KOPT-K1 (cell line): Measurements from ENCODE around the gene STAC3.

Experiments
- H3K27ac ChIP-seq: fragments of 200-600 bp; sonication (generic); 2 replicates; pipeline ENCODE4 v1.5.1; 2016; ENCODE audit warnings: antibody characterized with exemption, mild to moderate bottlenecking, low read depth, low read length; ENCODE audit not compliant: poor library complexity, severe bottlenecking
- H3K36me3 ChIP-seq: fragments of 200-600 bp; sonication (generic); 2 replicates; pipeline ENCODE4 v1.5.1; 2017; ENCODE audit warnings: antibody characterized with exemption, mild to moderate bottlenecking, low read length, moderate library complexity; ENCODE audit not compliant: insufficient read depth
- H3K9me3 ChIP-seq: fragments of 200-600 bp; sonication (generic); 2 replicates; pipeline ENCODE4 v1.5.1; 2017; ENCODE audit warnings: antibody characterized with exemption, low read length, mild to moderate bottlenecking; ENCODE audit not compliant: insufficient read depth, poor library complexity, severe bottlenecking

STAC3 gene

GRCh38 chr12:57262126-57262822 is 11.3 kb upstream of the STAC3 start:
- Histone ChIP-seq H3K27ac (no peak overlapping the region), H3K36me3 (peaks cover 87% of the 10 kb centered on the region), H3K9me3 (no peaks in the 10 kb centered on the region)

GRCh38 chr12:57261428-57261865 is 10.5 kb upstream of the STAC3 start:
- Histone ChIP-seq H3K36me3 (peaks cover 87% of the 10 kb centered on the region), H3K9me3 (no peaks in the 10 kb centered on the region), H3K27ac (no peak overlapping the region)

- no peaks in the 10 kb centered on the region for H3K9me3 ChIP-seq
- no peak overlapping the region for H3K27ac ChIP-seq
- H3K36me3 ChIP-seq, result peaks cover 90% of the 10 kb centered on the region
These were observed 9.4 kb upstream of the STAC3 start for GRCh38 chr12:57260366-57260765.

GRCh38 chr12:57258977-57259970 is 8.3 kb upstream of the STAC3 start:
- Histone ChIP-seq H3K27ac (no peak overlapping the region), H3K36me3 (peaks cover 92% of the 10 kb centered on the region), H3K9me3 (no peaks in the 10 kb centered on the region)

GRCh38 chr12:57255916-57256315 is 4.9 kb upstream of the STAC3 start:
- peaks cover 65% of the 10 kb centered on the region for H3K36me3 ChIP-seq
- no peaks in the 10 kb centered on the region for H3K9me3 ChIP-seq
- no peak overlapping the region for H3K27ac ChIP-seq

GRCh38 chr12:57254506-57255280 is 3.7 kb upstream of the STAC3 start:
- Histone ChIP-seq H3K36me3 (peaks cover 52% of the 10 kb centered on the region), H3K27ac (no peak overlapping the region), H3K9me3 (no peaks in the 10 kb centered on the region)

- no peaks in the 10 kb centered on the region for H3K9me3 ChIP-seq
- peaks cover 12% of the 10 kb centered on the region; the same call in 1 of the 2 replicates for H3K36me3 ChIP-seq
- no peak overlapping the region for H3K27ac ChIP-seq
These were observed 446 bp downstream of the STAC3 start for GRCh38 chr12:57250541-57250940.

- no peaks in the 10 kb centered on the region for H3K36me3 ChIP-seq
- H3K9me3 ChIP-seq, result no peaks in the 10 kb centered on the region
- H3K27ac ChIP-seq, result peak overlapping the region; percentile 10
These were observed 1.8 kb downstream of the STAC3 start for GRCh38 chr12:57248934-57249742.

GRCh38 chr12:57247041-57247440 is 3.9 kb downstream of the STAC3 start:
- Histone ChIP-seq H3K36me3 (no peaks in the 10 kb centered on the region), H3K9me3 (no peaks in the 10 kb centered on the region), H3K27ac (no peak overlapping the region)

GRCh38 chr12:57244312-57244696 is 6.7 kb downstream of the STAC3 start:
- Histone ChIP-seq H3K9me3 (no peaks in the 10 kb centered on the region), H3K27ac (no peak overlapping the region), H3K36me3 (no peaks in the 10 kb centered on the region)

- no peak overlapping the region for H3K27ac ChIP-seq
- no peaks in the 10 kb centered on the region for H3K9me3 ChIP-seq
- H3K36me3 ChIP-seq, result no peaks in the 10 kb centered on the region
These were observed 7.3 kb downstream of the STAC3 start for GRCh38 chr12:57243521-57244311.

- H3K36me3 ChIP-seq, result no peaks in the 10 kb centered on the region
- H3K27ac ChIP-seq, result no peak overlapping the region
- no peaks in the 10 kb centered on the region for H3K9me3 ChIP-seq
These were observed 8.1 kb downstream of the STAC3 start for GRCh38 chr12:57242691-57243454.

- Histone ChIP-seq H3K36me3 (no peaks in the 10 kb centered on the region), H3K27ac (no peak overlapping the region), H3K9me3 (no peaks in the 10 kb centered on the region)
These were observed 8.7 kb downstream of the STAC3 start for GRCh38 chr12:57242329-57242690.
